ENCODE results near the gene LRFN4. TPM values are rescaled to one million over a fixed set of nuclear protein-coding genes. Genes with fewer than 3 reads are reported as not detected.

LRFN4 gene
- total and polyA plus RNA-seq, 2 of the 8 experiments (the other 6 are each of a cell fraction or from before 2014, with no cell fraction given), result 49.8 to 64.3 TPM

- Histone ChIP-seq H3K4me2 (ENCODE audit: insufficient read depth in 1 of 2, low read depth in 2 of 2, low read length in 2 of 2) (no peak overlapping the region), H3K4me3 (ENCODE audit: extremely low read depth in 1 of 4, insufficient read depth in 2 of 4, low read depth in 3 of 4, low read length in 4 of 4) (no peak overlapping the region), H3K36me3 (ENCODE audit: control insufficient read depth in 2 of 4, insufficient read depth in 4 of 4, low read length in 3 of 4) (peaks cover 2 to 12% (median 3%) of the 10 kb centered on the region in 4 experiments; a peak in 4 of 8 replicates), H3K56ac (replicated peaks; ENCODE audit: insufficient read length, low read depth, low read length) (no peak overlapping the region), H4K91ac (replicated peaks; ENCODE audit: insufficient read length, low read length) (no peak overlapping the region), H3K4ac (replicated peaks; ENCODE audit: insufficient read length, low read depth, low read length) (no peak overlapping the region), H3K23me2 (ENCODE audit: low read depth, low read length) (no peaks in the 10 kb centered on the region), H2BK15ac (ENCODE audit: low read length) (no peak overlapping the region), H3K18ac (ENCODE audit: extremely low read depth, low read length) (no peak overlapping the region), H3K27ac (ENCODE audit: low read depth, low read length) (no peak overlapping the region), H2BK120ac (replicated peaks; ENCODE audit: low read depth, low read length) (no peak overlapping the region), H3K14ac (ENCODE audit: insufficient read length) (no peak overlapping the region), H3K9me3 (ENCODE audit: insufficient read depth in 2 of 2, low read depth in 1 of 2, low read length in 1 of 2) (no peaks in the 10 kb centered on the region), H3K23ac (ENCODE audit: insufficient read length) (no peak overlapping the region), H2BK12ac (ENCODE audit: low read depth, low read length) (no peak overlapping the region), H3K4me1 (replicated peaks in 1 of 4; ENCODE audit: control insufficient read depth in 3 of 4, insufficient read depth in 4 of 4, low read length in 3 of 4) (no peaks in the 10 kb centered on the region), H2AFZ (ENCODE audit: low read length) (no peak overlapping the region), H2AK5ac (ENCODE audit: low read depth, low read length) (no peak overlapping the region), H2BK5ac (ENCODE audit: low read depth, low read length) (no peak overlapping the region), H3K9ac (replicated peaks in 1 of 4; ENCODE audit: extremely low read depth in 1 of 4, low read depth in 3 of 4, low read length in 3 of 4) (no peak overlapping the region), H4K8ac (ENCODE audit: extremely low read depth, insufficient read depth, low read length) (no peak overlapping the region), H3K79me2 (ENCODE audit: control insufficient read depth in 1 of 2, insufficient read depth in 2 of 2, low read length in 2 of 2) (no peaks in the 10 kb centered on the region), H4K20me1 (replicated peaks in 1 of 2; ENCODE audit: control insufficient read depth in 1 of 2, insufficient read depth in 2 of 2, low read length in 2 of 2) (no peaks in the 10 kb centered on the region), H3K79me1 (ENCODE audit: low read depth, low read length) (no peaks in the 10 kb centered on the region), H4K5ac (ENCODE audit: insufficient read length, low read depth, low read length) (no peak overlapping the region), H3K27me3 (replicated peaks in 1 of 4; ENCODE audit: control insufficient read depth in 3 of 4, extremely low read depth in 1 of 4, insufficient read depth in 3 of 4, low read length in 3 of 4) (no peaks in the 10 kb centered on the region), H2BK20ac (ENCODE audit: low read length) (no peak overlapping the region)
- POLR2A ChIA-PET (ENCODE audit: partially characterized antibody), result interaction anchor here (1.0 kb wide), 1 partner anchor 11 kb away, joined by 3 read pairs; no protein-coding TSS in a partner anchor
- CTCF ChIA-PET (ENCODE audit: partially characterized antibody), result interaction anchor here (0.8 to 2.1 kb wide), 4 partner anchors 16 to 126 kb away, joined by 3 to 7 read pairs (median 6); no protein-coding TSS in a partner anchor
- DNase-seq (ENCODE audit: low read depth in 1 of 2, low spot score in 2 of 2), result no peak
- no peak for FAIRE-seq
- 94% methylated on average over 3 of the region's 3 CpGs; no CpG with 5 or more reads in 1 of the 2 experiments for WGBS, 2 experiments (ENCODE audit: extremely low coverage in 1 of 2, insufficient coverage in 1 of 2, insufficient read length in 1 of 2, insufficient replicate concordance in 2 of 2, low coverage in 1 of 2, low lambda C conversion rate in 2 of 2, missing lambda C conversion rate in 1 of 2)
- TF ChIP-seq EZH2 (IDR thresholded peaks at IDR 0.05; ENCODE audit: low read depth, low read length, severe bottlenecking), result no peak
- no peak for TF ChIP-seq SAP30 (IDR thresholded peaks at IDR 0.05; ENCODE audit: insufficient read depth, insufficient replicate concordance, low read length)
- TF ChIP-seq RAD21 (IDR thresholded peaks at IDR 0.05 in 1 of 2, conservative IDR thresholded peaks at IDR 0.05 in 1 of 2; ENCODE audit: low read depth in 2 of 2, low read length in 2 of 2), result no peak
- TF ChIP-seq CBX5 (IDR thresholded peaks at IDR 0.05; ENCODE audit: low read depth, low read length), result no peak
- no peak for TF ChIP-seq HDAC2 (IDR thresholded peaks at IDR 0.05; ENCODE audit: borderline replicate concordance in 1 of 2, low read depth in 2 of 2, low read length in 2 of 2)
- TF ChIP-seq TBP (IDR thresholded peaks at IDR 0.05; ENCODE audit: low read depth, low read length), result no peak
- TF ChIP-seq POU5F1 (IDR thresholded peaks at IDR 0.05; ENCODE audit: low read depth, low read length), result no peak
- no peak for TF ChIP-seq SP2 (IDR thresholded peaks at IDR 0.05; ENCODE audit: low read length)
- TF ChIP-seq POLR2A (IDR thresholded peaks at IDR 0.05; ENCODE audit: control extremely low read depth in 1 of 2, low read depth in 2 of 2, low read length in 2 of 2), result no peak
- TF ChIP-seq KDM5A (IDR thresholded peaks at IDR 0.05; ENCODE audit: low read length), result no peak
- no peak for TF ChIP-seq MAX (IDR thresholded peaks at IDR 0.05)
These were observed 38.5 kb upstream of the LRFN4 start for GRCh38 chr11:66818231-66818955.

Data from H1 (cell line).